ENCODE results near the gene CALML6.
"Not testable (repeated sequence)": the region's sequence is repeated elsewhere in the genome, so short reads cannot be mapped to it uniquely, and the experiment has no call there.

CALML6 gene

GRCh38 chr1:1926886-1927660 is 12.0 kb downstream of the CALML6 start:
- no peak for DNase-seq

DNA sequence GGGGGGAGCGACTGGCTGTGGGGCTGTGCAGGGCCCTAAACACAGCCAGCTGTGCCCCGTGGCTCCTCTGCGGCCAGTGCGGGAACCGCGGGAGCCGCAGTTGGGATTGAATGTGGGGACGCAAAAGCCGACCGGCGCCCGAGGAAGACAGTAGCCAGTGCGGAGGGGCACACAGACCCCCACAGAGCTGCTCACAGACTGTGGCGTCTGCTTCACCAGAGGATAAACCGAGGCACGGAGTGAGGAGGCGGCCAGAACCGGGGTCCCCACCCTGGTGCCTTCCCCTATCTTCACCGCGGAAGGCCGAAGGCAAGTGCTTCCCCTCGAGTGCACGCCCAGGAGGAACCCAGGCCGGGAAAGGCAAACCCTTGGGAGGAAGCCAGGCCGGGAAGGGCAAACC is 12.7 kb downstream of the CALML6 start:
- no peak for DNase-seq

- no peak for DNase-seq
Observed at GRCh38 chr1:1928231-1929101, 13.4 kb downstream of the CALML6 start.

GRCh38 chr1:1929102-1929638 is 14.1 kb downstream of the CALML6 start:
- DNase-seq, result no peak

GRCh38 chr1:1929639-1930545 is 14.8 kb downstream of the CALML6 start:
- DNase-seq, result no peak

DNA sequence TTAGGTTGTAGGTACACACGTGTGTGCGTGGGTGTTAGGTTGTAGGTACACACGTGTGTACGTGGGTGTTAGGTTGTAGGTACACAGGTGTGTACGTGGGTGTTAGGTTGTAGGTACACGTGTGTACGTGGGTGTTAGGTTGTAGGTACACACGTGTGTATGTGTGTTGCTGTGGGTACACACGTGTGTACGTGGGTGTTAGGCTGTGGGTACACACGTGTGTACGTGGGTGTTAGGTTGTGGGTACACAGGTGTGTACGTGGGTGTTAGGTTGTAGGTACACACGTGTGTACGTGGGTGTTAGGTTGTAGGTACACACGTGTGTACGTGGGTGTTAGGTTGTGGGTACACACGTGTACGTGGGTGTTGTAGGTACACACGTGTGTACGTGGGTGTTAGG is 19.8 kb downstream of the CALML6 start:
- not testable (repeated sequence) for DNase-seq

DNA sequence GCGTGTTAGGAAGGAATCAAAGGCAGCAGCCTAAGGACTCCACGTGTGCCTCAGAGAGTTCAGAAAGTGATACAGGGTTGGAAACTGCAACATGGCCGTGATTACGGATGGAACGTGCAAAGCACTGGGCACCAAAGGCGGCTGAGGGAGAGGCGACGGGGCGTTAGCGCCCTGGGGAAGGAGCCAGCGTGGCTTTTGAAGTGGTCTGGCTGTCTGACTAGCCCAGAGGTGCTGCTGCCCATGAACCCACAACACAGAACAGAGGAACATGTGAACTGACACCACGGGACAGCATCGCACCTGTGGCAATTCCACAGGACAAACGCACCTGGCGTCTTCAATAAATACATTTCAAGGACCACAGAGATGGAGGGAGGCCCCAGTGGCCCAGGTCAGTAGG is 22.0 kb downstream of the CALML6 start:
- DNase-seq, result no peak

GRCh38 chr1:1937549-1938275 is 22.7 kb downstream of the CALML6 start:
- no peak for DNase-seq

DNA sequence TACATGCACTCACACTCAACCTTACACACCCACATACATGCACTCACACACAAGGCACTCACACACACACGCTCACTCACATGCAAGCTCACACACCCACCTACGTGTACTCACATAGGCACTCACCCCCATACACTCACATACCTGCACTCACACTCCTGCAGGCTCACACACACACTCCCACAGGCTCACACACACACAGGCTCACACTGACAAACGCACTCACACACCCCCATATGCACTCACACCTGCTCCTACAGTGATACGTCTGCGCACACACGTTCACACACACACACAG is 23.2 kb downstream of the CALML6 start:
- DNase-seq, result no peak

DNA sequence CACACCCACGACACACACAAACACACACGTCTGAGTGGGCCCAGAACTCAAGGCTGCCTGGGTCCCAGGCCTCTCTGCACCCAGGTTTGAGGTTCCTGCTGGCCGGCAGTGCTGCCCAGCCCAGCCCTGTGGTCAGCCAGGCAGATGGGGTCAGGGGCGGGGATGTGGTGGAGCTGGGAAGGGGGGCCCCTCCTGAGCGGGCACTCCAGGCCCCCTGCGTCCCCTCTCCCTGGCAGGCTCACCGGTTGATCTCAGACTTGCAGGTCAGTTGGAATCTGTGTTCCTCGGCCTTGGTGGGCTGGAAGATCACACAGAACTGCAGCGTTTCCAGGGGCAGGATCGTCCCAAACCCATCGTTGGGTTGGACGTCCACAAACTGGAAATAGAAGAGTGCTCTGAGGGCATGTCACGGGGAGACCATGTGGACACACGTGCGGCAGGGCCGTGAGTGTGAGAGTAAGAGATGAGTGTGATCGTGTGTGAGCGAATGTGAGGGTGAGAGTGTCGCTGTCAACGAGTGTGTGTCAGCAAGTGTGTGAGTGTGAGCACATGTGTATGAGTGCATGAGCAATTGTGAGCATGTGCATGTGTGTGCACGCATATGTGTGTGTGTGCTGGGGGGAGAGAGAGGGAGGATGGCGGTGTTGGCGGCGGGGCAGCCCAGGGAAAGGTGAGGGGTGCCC is 23.7 kb downstream of the CALML6 start:
- DNase-seq, result no peak

GRCh38 chr1:1939296-1940122 is 24.4 kb downstream of the CALML6 start:
- DNase-seq, result no peak

GRCh38 chr1:1940123-1940425 is 25.0 kb downstream of the CALML6 start:
- DNase-seq, result no peak

DNA sequence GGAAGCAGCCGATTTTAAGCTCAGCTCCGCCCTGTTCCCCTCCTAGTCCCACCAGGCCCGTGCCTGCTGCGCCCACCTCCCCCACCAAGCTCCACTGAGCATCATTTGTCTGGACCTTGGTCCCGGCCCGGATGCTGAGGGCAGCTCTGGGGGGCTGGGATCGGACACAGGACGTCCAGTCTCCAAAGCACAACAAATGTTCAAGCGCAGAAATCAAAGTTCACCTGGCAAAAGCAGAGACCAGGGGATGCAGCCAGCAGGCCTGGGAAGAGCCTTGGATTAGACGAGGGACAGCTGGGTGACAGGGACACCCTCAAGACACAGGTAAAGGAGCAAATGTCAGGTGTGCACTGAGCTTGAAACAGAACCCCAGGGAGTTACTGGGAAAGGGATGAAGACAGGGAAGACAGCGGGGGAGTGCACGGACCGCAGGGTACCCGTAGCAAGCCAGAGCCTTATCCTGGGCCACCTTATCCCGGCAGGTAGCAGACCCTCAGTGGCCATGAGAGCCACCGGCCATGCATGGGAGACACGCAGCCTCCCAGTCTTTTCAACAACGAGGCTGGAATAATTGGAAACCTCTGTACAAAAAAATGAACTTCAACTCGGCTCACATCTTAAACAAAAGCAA is 26.3 kb downstream of the CALML6 start:
- no peak for DNase-seq

GRCh38 chr1:1941868-1942752 is 27.1 kb downstream of the CALML6 start:
- no peak for DNase-seq

- DNase-seq, result no peak
Observed at GRCh38 chr1:1942753-1943656, 27.9 kb downstream of the CALML6 start.

- DNase-seq, result no peak
Observed at GRCh38 chr1:1943834-1944570, 28.9 kb downstream of the CALML6 start.

GRCh38 chr1:1945782-1946393 is 30.8 kb downstream of the CALML6 start:
- no peak for DNase-seq
